ENCODE data around the gene ISX. TPM values are rescaled to one million over a fixed set of nuclear protein-coding genes. Genes with fewer than 3 reads are reported as not detected.
"Not testable (repeated sequence)": the region's sequence is repeated elsewhere in the genome, so short reads cannot be mapped to it uniquely, and the experiment has no call there.

ISX gene
- total RNA-seq, 4 donors from 2014 or later: 0.34 TPM; not detected in 3

- Histone ChIP-seq H3K36me3 (no peaks in the 10 kb centered on the region), H3K4me3 (no peak overlapping the region), H3K4me1 (no peaks in the 10 kb centered on the region), H3K9me3 (no peaks in the 10 kb centered on the region), H3K27me3 (peaks cover 7 to 15% (median 11%) of the 10 kb centered on the region in 3 donors), H3K27ac (no peak overlapping the region)
- ATAC-seq (no peak), DNase-seq (no peak)
- in situ Hi-C loops (cut with MboI; ENCODE audit: low sequenced_read_pairs in 4 of 4) (no loop called here), intact Hi-C loops (cut with DNase I; ENCODE audit: low total_unique reads) (no loop called here)
- no peak for TF ChIP-seq POLR2A (IDR thresholded peaks at IDR 0.05)
These were observed 19.1 kb upstream of the ISX start for GRCh38 chr22:35046744-35047462.

- H3K27me3 ChIP-seq: peaks cover 7 to 15% (median 8%) of the 10 kb centered on the region in 3 donors
- H3K4me1 ChIP-seq; H3K27ac ChIP-seq; H3K4me3 ChIP-seq; intact Hi-C loops (cut with DNase I; ENCODE audit: low total_unique reads); ATAC-seq; in situ Hi-C loops (cut with MboI; ENCODE audit: low sequenced_read_pairs in 4 of 4); H3K36me3 ChIP-seq; H3K9me3 ChIP-seq; DNase-seq: not testable (repeated sequence)
These were observed 15.9 kb upstream of the ISX start for GRCh38 chr22:35050038-35050437.

- H3K4me3 ChIP-seq: no peak overlapping the region
- DNase-seq (no peak), ATAC-seq (no peak)
- intact Hi-C loops (cut with DNase I; ENCODE audit: low total_unique reads) (no loop called here), in situ Hi-C loops (cut with MboI; ENCODE audit: low sequenced_read_pairs in 4 of 4) (no loop called here)
- no peak overlapping the region for H3K27ac ChIP-seq
- no peaks in the 10 kb centered on the region for H3K4me1 ChIP-seq
- no peaks in the 10 kb centered on the region for H3K36me3 ChIP-seq
- TF ChIP-seq CTCF (IDR thresholded peaks at IDR 0.05 in 4 of 5, conservative IDR thresholded peaks at IDR 0.05 in 1 of 5) (no peak), POLR2A (IDR thresholded peaks at IDR 0.05) (no peak)
- H3K9me3 ChIP-seq: no peaks in the 10 kb centered on the region
- H3K27me3 ChIP-seq: peaks cover 7 to 15% (median 8%) of the 10 kb centered on the region in 3 donors
These were observed 14.9 kb upstream of the ISX start for GRCh38 chr22:35051013-35051535.

- intact Hi-C loops (cut with DNase I; ENCODE audit: low total_unique reads) (no loop called here), in situ Hi-C loops (cut with MboI; ENCODE audit: low sequenced_read_pairs in 4 of 4) (no loop called here)
- DNase-seq (no peak), ATAC-seq (no peak)
- Histone ChIP-seq H3K27me3 (peaks cover 2 to 11% (median 7%) of the 10 kb centered on the region in 3 donors), H3K27ac (no peak overlapping the region), H3K9me3 (no peaks in the 10 kb centered on the region), H3K36me3 (no peaks in the 10 kb centered on the region), H3K4me1 (no peaks in the 10 kb centered on the region), H3K4me3 (no peak overlapping the region)
- TF ChIP-seq POLR2A (IDR thresholded peaks at IDR 0.05) (no peak), CTCF (IDR thresholded peaks at IDR 0.05 in 4 of 5, conservative IDR thresholded peaks at IDR 0.05 in 1 of 5) (no peak)
These were observed 14.2 kb upstream of the ISX start for GRCh38 chr22:35051791-35052190.

- ATAC-seq (no peak), DNase-seq (no peak)
- no peaks in the 10 kb centered on the region for H3K4me1 ChIP-seq
- H3K36me3 ChIP-seq: no peaks in the 10 kb centered on the region
- peaks cover 0 to 2% (median under 1%) of the 10 kb centered on the region in 3 donors for H3K27me3 ChIP-seq
- TF ChIP-seq POLR2A (IDR thresholded peaks at IDR 0.05) (no peak), CTCF (IDR thresholded peaks at IDR 0.05 in 4 of 5, conservative IDR thresholded peaks at IDR 0.05 in 1 of 5) (no peak)
- in situ Hi-C loops (cut with MboI; ENCODE audit: low sequenced_read_pairs in 4 of 4) (no loop called here), intact Hi-C loops (cut with DNase I; ENCODE audit: low total_unique reads) (no loop called here)
- no peak overlapping the region for H3K4me3 ChIP-seq
- no peak overlapping the region for H3K27ac ChIP-seq
- no peaks in the 10 kb centered on the region for H3K9me3 ChIP-seq
These were observed 12.7 kb upstream of the ISX start for GRCh38 chr22:35053060-35053835.

All from gastrocnemius medialis (tissue), 4 donors.